Esophagus squamous epithelium (tissue), 4 donors: ENCODE results near the gene SFMBT2.

ENCODE experiments used
- CTCF ChIP-seq, 6 experiments: fragments of 450-650 bp in 4 of 6; fragments of 200-600 bp in 2 of 6; sonication (generic) in 2 of 6; IDR thresholded peaks; one replicate each; pipeline ENCODE4 v1.5.1; 2016 to 2019; ENCODE audit warnings: antibody characterized with exemption in 6 of 6, mild to moderate bottlenecking in 4 of 6, moderate library complexity in 4 of 6
- POLR2A ChIP-seq, 4 donors: fragments of 450-650 bp; IDR thresholded peaks; one replicate each; pipeline ENCODE4 v1.6.1; 2017; ENCODE audit warnings: antibody characterized with exemption in 4 of 4, mild to moderate bottlenecking in 4 of 4, moderate library complexity in 3 of 4

GRCh38 chr10:7210516-7210915 lies 200.3 kb downstream of the SFMBT2 start:
- no peak for TF ChIP-seq CTCF (IDR thresholded peaks at IDR 0.05)
- no peak for TF ChIP-seq POLR2A (IDR thresholded peaks at IDR 0.05)
